SK-MEL-5 (cell line): ENCODE results near the gene HYCC1. TPM values are rescaled to one million over a fixed set of nuclear protein-coding genes. Genes with fewer than 3 reads are reported as not detected.

ENCODE experiments used
- total RNA-seq: library from RNA; depleted of rRNA; stranded (reverse); fragments of >200 nt; shearing (Covaris generic); gene quantifications from 2 replicates; pipeline ENCODE4 v1.2.3, GENCODE V29; 2014; rRNA removed

Gene HYCC1
- total RNA-seq, 1 experiment from 2014 or later, result 136 TPM

Other genes starting within 250 kb of the HYCC1 start
- gene TOMM7, start 191.3 kb downstream of the HYCC1 start, total RNA-seq, result 1,169 and 1,313 TPM in 2 replicates
- gene KLHL7, start 91.7 kb upstream of the HYCC1 start, total RNA-seq, result 44.3 and 60.7 TPM in 2 replicates
- 86.5 and 93.5 TPM in 2 replicates for gene NUP42, start 167.9 kb upstream of the HYCC1 start, total RNA-seq
- 1,248 and 1,278 TPM in 2 replicates for gene GPNMB, start 232.6 kb upstream of the HYCC1 start, total RNA-seq